HepG2 (cell line): ENCODE measurements around the gene WDR83. TPM values are rescaled to one million over a fixed set of nuclear protein-coding genes. Genes with fewer than 3 reads are reported as not detected.
A peak's percentile ranks its signal among the peaks of the same experiment; 100 is the strongest.

Source experiments
- AGO2 ChIP-seq: fragments of 200-400 bp; formaldehyde crosslinking; optimal IDR thresholded peaks from 2 replicates; pipeline ENCODE3; 2017; ENCODE audit warnings: mild to moderate bottlenecking, low read depth, low read length, moderate library complexity
- BRCA1 ChIP-seq: sonication (generic); formaldehyde crosslinking; IDR thresholded peaks from 2 replicates; pipeline ENCODE4 v1.4.0; 2020; ENCODE audit warnings: missing genetic modification reagents
- EHMT2 ChIP-seq: fragments of 200-600 bp; sonication (generic); IDR thresholded peaks from 2 replicates; pipeline ENCODE4 v1.7.0; 2017; ENCODE audit warnings: antibody characterized with exemption, low read depth, low read length, borderline replicate concordance
- ESRRA ChIP-seq: sonication (generic); formaldehyde crosslinking; IDR thresholded peaks from 2 replicates; pipeline ENCODE4 v1.5.1; 2020; ENCODE audit warnings: mild to moderate bottlenecking, low read depth, missing genetic modification reagents
- GTF2F1 ChIP-seq: fragments of 150-350 bp; IDR thresholded peaks from 2 replicates; pipeline ENCODE4 v1.6.1; 2014; ENCODE audit warnings: low read length
- HCFC1 ChIP-seq: fragments of 150-350 bp; IDR thresholded peaks from 2 replicates; pipeline ENCODE4 v1.6.1; 2014; ENCODE audit warnings: low read depth, low read length
- KLF12 ChIP-seq: sonication (generic); formaldehyde crosslinking; IDR thresholded peaks from 2 replicates; pipeline ENCODE4 v1.4.0; 2020; ENCODE audit warnings: missing genetic modification reagents, borderline replicate concordance
- MYNN ChIP-seq: sonication (generic); formaldehyde crosslinking; IDR thresholded peaks from 2 replicates; pipeline ENCODE4 v1.4.0; 2020; ENCODE audit warnings: mild to moderate bottlenecking, low read depth, missing genetic modification reagents
- NFE2L2 ChIP-seq: fragments of 150-350 bp; IDR thresholded peaks from 2 replicates; pipeline ENCODE4 v1.6.1; 2014; ENCODE audit warnings: low read length
- NFKB2 ChIP-seq: sonication (generic); formaldehyde crosslinking; IDR thresholded peaks from 2 replicates; pipeline ENCODE4 v1.4.0; 2020; ENCODE audit warnings: missing genetic modification reagents, borderline replicate concordance
- NFYC ChIP-seq: IDR thresholded peaks from 2 replicates; pipeline ENCODE4 v1.6.1; 2016; ENCODE audit warnings: missing genetic modification reagents, missing compliant biosample characterization
- RBFOX2 ChIP-seq: fragments of 200-400 bp; formaldehyde crosslinking; IDR thresholded peaks from 2 replicates; pipeline ENCODE4 v1.6.1; 2017; ENCODE audit warnings: low read depth, mild to moderate bottlenecking, low read length
- SMAD9 ChIP-seq: sonication (generic); formaldehyde crosslinking; IDR thresholded peaks from 2 replicates; pipeline ENCODE4 v1.5.1; 2020; ENCODE audit warnings: mild to moderate bottlenecking, missing genetic modification reagents
- TCF12 ChIP-seq, 2 experiments: fragments of 450-650 bp in 1 of 2; sonication (generic) in 1 of 2; formaldehyde crosslinking in 1 of 2; IDR thresholded peaks; 2 replicates each; pipeline versions ENCODE4 v1.6.1 to v1.8.0; 2017 to 2022; ENCODE audit warnings: antibody characterized with exemption in 1 of 2, mild to moderate bottlenecking in 1 of 2, missing genetic modification reagents in 1 of 2, moderate library complexity in 1 of 2
- TMF1 ChIP-seq: sonication (generic); formaldehyde crosslinking; IDR thresholded peaks from 2 replicates; pipeline ENCODE4 v1.8.1; 2022; ENCODE audit warnings: low read depth, missing genetic modification reagents
- ZFP36L2 ChIP-seq: sonication (generic); formaldehyde crosslinking; IDR thresholded peaks from 2 replicates; pipeline ENCODE4 v1.4.0; 2020; ENCODE audit warnings: missing genetic modification reagents
- ZNF556 ChIP-seq: sonication (generic); formaldehyde crosslinking; IDR thresholded peaks from 2 replicates; pipeline ENCODE4 v1.4.0; 2020; ENCODE audit warnings: mild to moderate bottlenecking, missing genetic modification reagents, borderline replicate concordance
- ZNF891 ChIP-seq: sonication (generic); formaldehyde crosslinking; IDR thresholded peaks from 2 replicates; pipeline ENCODE4 v1.5.0; 2020; ENCODE audit warnings: mild to moderate bottlenecking, missing genetic modification reagents
- polyA plus RNA-seq, 8 experiments: library from polyadenylated mRNA; depleted of rRNA in 3 of 8; stranded (reverse) in 7 of 8; unstranded in 1 of 8; fragments of >200 nt; fragmentation: Illumina TruSeq in 4 of 8; extraction: Trizol in 4 of 8; gene quantifications; 2 replicates each; pipeline versions ENCODE4 v1.2.1 to v1.2.3, GENCODE V29; 2011 to 2016; ENCODE audit warnings: low read depth in 4 of 8, missing spikeins in 1 of 8, mixed read lengths in 1 of 8; ENCODE audit not compliant: insufficient read depth in 1 of 8
- total RNA-seq, 5 experiments: library from RNA; depleted of rRNA; stranded (reverse); fragments of >200 nt; fragmentation: Illumina TruSeq; extraction: Trizol; gene quantifications; 2 replicates each; pipeline ENCODE4 v1.2.3, GENCODE V29; 2016; ENCODE audit warnings: low read depth in 1 of 5
- TF ChIP-seq, protein P1 (sequence below): sonication (generic); formaldehyde crosslinking; IDR thresholded peaks from 2 replicates; pipeline ENCODE4 v1.8.0; 2022; ENCODE audit warnings: missing genetic modification reagents, mild to moderate bottlenecking, inconsistent platforms, borderline replicate concordance
- TF ChIP-seq, protein P2 (sequence below): sonication (generic); formaldehyde crosslinking; IDR thresholded peaks from 2 replicates; pipeline ENCODE4 v1.4.0; 2020; ENCODE audit warnings: missing genetic modification reagents
- TF ChIP-seq, protein P3 (sequence below), 2 experiments: sonication (generic) in 1 of 2; formaldehyde crosslinking in 1 of 2; IDR thresholded peaks; 2 replicates each; pipeline versions ENCODE4 v1.6.1 to v1.9.0; 2014 to 2022; ENCODE audit warnings: antibody characterized with exemption in 1 of 2, borderline replicate concordance in 1 of 2, inconsistent platforms in 1 of 2, low read depth in 1 of 2, missing genetic modification reagents in 1 of 2

WDR83 gene
- total and polyA plus RNA-seq, 2 of the 13 experiments (the other 11 are each of a cell fraction or from before 2014, with no cell fraction given), result 4.5 to 10.7 TPM

DNA sequence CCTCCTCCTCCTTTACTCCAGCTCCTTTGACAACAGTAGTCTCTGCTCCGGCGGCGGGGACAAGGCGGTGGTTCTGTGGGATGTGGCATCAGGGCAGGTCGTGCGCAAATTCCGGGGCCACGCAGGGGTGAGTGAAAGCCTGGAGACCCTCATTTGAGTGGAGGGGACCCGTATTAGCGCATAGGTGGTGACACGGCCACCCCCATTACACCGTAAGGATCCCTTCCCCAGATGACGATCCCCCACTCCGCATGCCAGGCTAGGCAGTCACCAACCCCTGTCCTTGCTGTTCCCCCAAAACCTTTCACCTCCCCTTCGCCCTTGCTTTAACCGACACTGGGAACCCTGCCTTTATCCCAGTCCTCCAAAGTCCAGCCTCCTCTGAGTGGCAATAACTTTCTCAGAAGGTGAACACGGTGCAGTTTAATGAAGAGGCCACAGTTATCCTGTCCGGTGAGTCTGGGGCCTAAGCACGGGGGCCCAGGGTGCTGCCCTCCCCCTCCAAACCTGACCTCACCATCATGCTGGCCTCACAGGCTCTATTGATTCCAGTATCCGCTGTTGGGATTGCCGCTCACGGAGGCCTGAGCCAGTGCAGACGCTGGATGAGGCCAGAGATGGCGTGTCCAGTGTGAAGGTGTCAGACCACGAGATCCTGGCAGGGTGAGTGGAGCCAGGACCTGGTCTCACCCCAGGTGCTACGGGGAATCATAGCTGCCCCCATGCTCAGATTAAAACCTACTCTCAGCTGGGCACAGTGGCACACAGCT is 3.7 kb downstream of the WDR83 start (continued):
- TF ChIP-seq EHMT2 (no peak), ZNF556 (CRISPR knock-in tag) (no peak), ZNF891 (CRISPR knock-in tag) (0 out of 2 replicates have a peak, but pooled peaks have one; percentile 13), ZFP36L2 (CRISPR knock-in tag) (no peak), NFE2L2 (no peak), RBFOX2 (0 out of 2 replicates have a peak, but pooled peaks have one; percentile 17), BRCA1 (CRISPR knock-in tag) (no peak), HCFC1 (no peak), KLF12 (CRISPR knock-in tag) (no peak), GTF2F1 (no peak), TCF12 (IDR thresholded peaks at IDR 0.05) (no peak), TCF12 (CRISPR knock-in tag; IDR thresholded peaks at IDR 0.05) (no peak), ESRRA (CRISPR knock-in tag) (0 out of 2 replicates have a peak, but pooled peaks have one; percentile 14), MYNN (CRISPR knock-in tag) (no peak), TMF1 (CRISPR knock-in tag) (no peak), NFYC (no peak), NFKB2 (CRISPR knock-in tag) (no peak), AGO2 (peak; percentile 91), SMAD9 (no peak)
- TF ChIP-seq, protein P1, sequence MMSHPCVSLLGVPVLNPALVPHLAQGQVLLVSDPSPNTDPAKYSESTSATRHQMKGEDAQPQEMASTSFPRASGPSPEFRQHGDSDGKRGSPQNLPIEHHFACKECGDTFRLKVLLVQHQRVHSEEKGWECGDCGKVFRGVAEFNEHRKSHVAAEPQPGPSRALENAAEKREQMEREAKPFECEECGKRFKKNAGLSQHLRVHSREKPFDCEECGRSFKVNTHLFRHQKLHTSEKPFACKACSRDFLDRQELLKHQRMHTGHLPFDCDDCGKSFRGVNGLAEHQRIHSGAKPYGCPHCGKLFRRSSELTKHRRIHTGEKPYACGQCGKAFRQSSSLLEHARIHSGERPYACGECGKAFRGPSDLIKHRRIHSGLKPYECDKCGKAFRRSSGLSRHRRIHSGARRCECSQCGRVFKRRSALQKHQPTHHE (CRISPR knock-in tag), result no peak
- TF ChIP-seq, protein P2, sequence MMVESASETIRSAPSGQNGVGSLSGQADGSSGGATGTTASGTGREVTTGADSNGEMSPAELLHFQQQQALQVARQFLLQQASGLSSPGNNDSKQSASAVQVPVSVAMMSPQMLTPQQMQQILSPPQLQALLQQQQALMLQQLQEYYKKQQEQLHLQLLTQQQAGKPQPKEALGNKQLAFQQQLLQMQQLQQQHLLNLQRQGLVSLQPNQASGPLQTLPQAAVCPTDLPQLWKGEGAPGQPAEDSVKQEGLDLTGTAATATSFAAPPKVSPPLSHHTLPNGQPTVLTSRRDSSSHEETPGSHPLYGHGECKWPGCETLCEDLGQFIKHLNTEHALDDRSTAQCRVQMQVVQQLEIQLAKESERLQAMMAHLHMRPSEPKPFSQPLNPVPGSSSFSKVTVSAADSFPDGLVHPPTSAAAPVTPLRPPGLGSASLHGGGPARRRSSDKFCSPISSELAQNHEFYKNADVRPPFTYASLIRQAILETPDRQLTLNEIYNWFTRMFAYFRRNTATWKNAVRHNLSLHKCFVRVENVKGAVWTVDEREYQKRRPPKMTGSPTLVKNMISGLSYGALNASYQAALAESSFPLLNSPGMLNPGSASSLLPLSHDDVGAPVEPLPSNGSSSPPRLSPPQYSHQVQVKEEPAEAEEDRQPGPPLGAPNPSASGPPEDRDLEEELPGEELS (CRISPR knock-in tag), result no peak
- TF ChIP-seq, protein P3, sequence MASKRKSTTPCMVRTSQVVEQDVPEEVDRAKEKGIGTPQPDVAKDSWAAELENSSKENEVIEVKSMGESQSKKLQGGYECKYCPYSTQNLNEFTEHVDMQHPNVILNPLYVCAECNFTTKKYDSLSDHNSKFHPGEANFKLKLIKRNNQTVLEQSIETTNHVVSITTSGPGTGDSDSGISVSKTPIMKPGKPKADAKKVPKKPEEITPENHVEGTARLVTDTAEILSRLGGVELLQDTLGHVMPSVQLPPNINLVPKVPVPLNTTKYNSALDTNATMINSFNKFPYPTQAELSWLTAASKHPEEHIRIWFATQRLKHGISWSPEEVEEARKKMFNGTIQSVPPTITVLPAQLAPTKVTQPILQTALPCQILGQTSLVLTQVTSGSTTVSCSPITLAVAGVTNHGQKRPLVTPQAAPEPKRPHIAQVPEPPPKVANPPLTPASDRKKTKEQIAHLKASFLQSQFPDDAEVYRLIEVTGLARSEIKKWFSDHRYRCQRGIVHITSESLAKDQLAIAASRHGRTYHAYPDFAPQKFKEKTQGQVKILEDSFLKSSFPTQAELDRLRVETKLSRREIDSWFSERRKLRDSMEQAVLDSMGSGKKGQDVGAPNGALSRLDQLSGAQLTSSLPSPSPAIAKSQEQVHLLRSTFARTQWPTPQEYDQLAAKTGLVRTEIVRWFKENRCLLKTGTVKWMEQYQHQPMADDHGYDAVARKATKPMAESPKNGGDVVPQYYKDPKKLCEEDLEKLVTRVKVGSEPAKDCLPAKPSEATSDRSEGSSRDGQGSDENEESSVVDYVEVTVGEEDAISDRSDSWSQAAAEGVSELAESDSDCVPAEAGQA (IDR thresholded peaks at IDR 0.05; ENCODE audit: low read depth), result no peak
- TF ChIP-seq, protein P3 (CRISPR knock-in tag; IDR thresholded peaks at IDR 0.05; ENCODE audit: borderline replicate concordance), result no peak
